Memory B cell (primary cell): ENCODE data around the gene RPP25.
A peak's percentile ranks its signal among the peaks of the same experiment; 100 is the strongest.
"Not testable (repeated sequence)": the region's sequence is repeated elsewhere in the genome, so short reads cannot be mapped to it uniquely, and the experiment has no call there.

Source experiments
- ATAC-seq: fragments of 150-1000 bp; cut with Tn5 transposase; 2 replicates; pipeline ENCODE4 v1.10.0; 2021; ENCODE audit warnings: low read depth, mild to moderate bottlenecking, moderate library complexity
- DNase-seq, 2 donors: peaks; one replicate each; pipeline ENCODE4 v3.0.0; 2022; ENCODE audit warnings: low spot score in 2 of 2
- H3K27ac Mint-ChIP-seq: one replicate; pipeline ENCODE4 v1.8.0; 2022; ENCODE audit warnings: mild to moderate bottlenecking, moderate library complexity, mixed read lengths
- H3K27me3 Mint-ChIP-seq: one replicate; pipeline ENCODE4 v1.8.0; 2022; ENCODE audit warnings: mixed read lengths
- H3K36me3 Mint-ChIP-seq: one replicate; pipeline ENCODE4 v1.8.0; 2022; ENCODE audit warnings: mild to moderate bottlenecking, mixed read lengths
- H3K4me1 Mint-ChIP-seq: one replicate; pipeline ENCODE4 v1.8.0; 2022; ENCODE audit warnings: mixed read lengths
- H3K4me3 Mint-ChIP-seq: one replicate; pipeline ENCODE4 v1.8.0; 2022; ENCODE audit warnings: mild to moderate bottlenecking, moderate library complexity, mixed read lengths
- H3K9me3 Mint-ChIP-seq: one replicate; pipeline ENCODE4 v1.8.0; 2022; ENCODE audit warnings: mixed read lengths

RPP25 gene

GRCh38 chr15:74920456-74920855 lies 36.1 kb downstream of the RPP25 start:
- H3K4me1 Mint-ChIP-seq = no peaks in the 10 kb centered on the region
- H3K27me3 Mint-ChIP-seq = no peaks in the 10 kb centered on the region
- ATAC-seq (no peak), DNase-seq (no peak)
- no peak overlapping the region for H3K4me3 Mint-ChIP-seq
- H3K36me3 Mint-ChIP-seq = peaks cover 19% of the 10 kb centered on the region
- no peaks in the 10 kb centered on the region for H3K9me3 Mint-ChIP-seq
- H3K27ac Mint-ChIP-seq = no peak overlapping the region

DNA sequence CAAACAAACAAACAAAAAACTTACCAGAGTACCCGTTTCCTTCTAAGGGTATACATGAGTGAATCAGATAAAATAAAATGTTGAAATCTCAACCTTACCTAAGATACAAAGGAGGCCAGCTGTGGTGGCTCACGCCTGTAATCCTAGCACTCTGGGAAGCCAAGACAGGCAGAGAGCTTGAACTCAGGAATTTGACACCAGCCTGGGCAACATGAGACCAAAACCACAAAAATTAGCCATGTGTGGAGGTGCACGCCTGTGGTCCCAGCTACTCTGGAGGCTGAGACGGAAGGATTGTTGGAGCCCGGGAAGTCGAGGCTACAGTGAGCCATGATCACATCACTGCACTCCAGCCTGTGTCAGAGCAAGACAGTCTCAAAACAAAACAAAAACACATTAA lies 38.9 kb downstream of the RPP25 start:
- no peak for DNase-seq
- H3K9me3 Mint-ChIP-seq = no peaks in the 10 kb centered on the region
- no peaks in the 10 kb centered on the region for H3K4me1 Mint-ChIP-seq
- H3K36me3 Mint-ChIP-seq = peaks cover 13% of the 10 kb centered on the region
- no peaks in the 10 kb centered on the region for H3K27me3 Mint-ChIP-seq
- no peak overlapping the region for H3K4me3 Mint-ChIP-seq
- ATAC-seq = no peak
- no peak overlapping the region for H3K27ac Mint-ChIP-seq

DNA sequence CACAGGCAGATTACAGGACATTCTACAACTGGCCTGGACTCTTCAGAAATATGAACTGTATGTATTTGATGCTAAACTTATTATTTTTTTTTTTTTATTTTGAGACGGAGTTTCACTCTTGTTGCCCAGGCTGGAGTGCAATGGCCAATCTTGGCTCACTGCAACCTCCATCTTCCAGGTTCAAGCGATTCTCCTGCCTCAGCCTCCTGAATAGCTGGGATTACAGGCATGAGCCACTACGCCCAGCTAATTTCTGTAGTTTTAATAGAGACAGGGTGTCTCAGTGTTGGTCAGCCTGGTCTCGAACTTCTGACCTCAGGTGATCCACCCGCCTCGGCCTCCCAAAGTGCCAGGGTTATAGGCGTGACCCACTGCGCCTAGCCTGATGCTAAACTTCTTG lies 42.8 kb downstream of the RPP25 start:
- not testable (repeated sequence) for H3K36me3 Mint-ChIP-seq, H3K4me3 Mint-ChIP-seq, H3K4me1 Mint-ChIP-seq, DNase-seq, H3K27ac Mint-ChIP-seq, H3K27me3 Mint-ChIP-seq, ATAC-seq, H3K9me3 Mint-ChIP-seq

DNA sequence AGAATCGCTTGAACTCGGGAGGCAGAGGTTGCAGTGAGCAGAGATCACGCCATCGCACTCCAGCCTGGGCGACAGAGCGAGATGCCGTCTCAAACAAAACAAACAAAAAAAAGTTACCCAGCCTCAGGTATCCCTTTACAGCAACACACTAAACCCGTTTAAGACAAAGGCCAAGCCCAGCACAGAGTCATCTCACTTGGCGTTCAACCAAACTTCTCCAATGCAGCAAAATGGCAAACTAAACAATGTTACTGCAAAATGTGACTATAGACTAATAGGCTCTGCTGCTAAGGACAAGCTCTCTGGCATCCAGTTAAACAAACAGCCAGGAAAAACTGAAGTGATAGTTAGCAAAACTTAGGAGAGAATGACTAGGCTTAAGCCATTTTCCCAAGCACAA lies 43.5 kb downstream of the RPP25 start:
- Mint-ChIP-seq H3K9me3 (no peaks in the 10 kb centered on the region), H3K36me3 (peaks cover 2% of the 10 kb centered on the region), H3K27ac (no peak overlapping the region), H3K4me3 (no peak overlapping the region), H3K27me3 (no peaks in the 10 kb centered on the region), H3K4me1 (no peaks in the 10 kb centered on the region)
- DNase-seq (no peak), ATAC-seq (no peak)

DNA sequence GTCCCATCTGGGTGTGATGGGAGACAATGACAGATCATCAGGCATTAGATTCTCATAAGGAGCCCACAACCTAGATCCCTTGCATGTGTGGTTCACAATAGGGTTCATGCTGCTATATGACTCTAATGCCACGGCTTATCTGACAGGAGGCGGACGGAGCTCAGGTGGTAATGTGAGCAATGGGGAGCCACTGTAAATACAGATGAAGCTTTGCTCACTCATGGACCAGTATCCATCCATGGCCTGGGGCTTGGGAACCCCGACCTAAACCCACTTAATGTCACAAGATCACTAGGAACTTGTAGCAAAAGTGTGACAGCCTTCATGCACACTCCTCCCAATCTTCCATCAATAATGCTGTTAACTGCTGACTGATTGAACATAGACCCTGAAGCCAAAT lies 47.9 kb downstream of the RPP25 start:
- H3K4me1 Mint-ChIP-seq = peaks cover 24% of the 10 kb centered on the region
- no peaks in the 10 kb centered on the region for H3K27me3 Mint-ChIP-seq
- no peak for ATAC-seq
- DNase-seq = no peak
- H3K36me3 Mint-ChIP-seq = peaks cover 3% of the 10 kb centered on the region
- H3K4me3 Mint-ChIP-seq = no peak overlapping the region
- H3K9me3 Mint-ChIP-seq = no peaks in the 10 kb centered on the region
- H3K27ac Mint-ChIP-seq = no peak overlapping the region

DNA sequence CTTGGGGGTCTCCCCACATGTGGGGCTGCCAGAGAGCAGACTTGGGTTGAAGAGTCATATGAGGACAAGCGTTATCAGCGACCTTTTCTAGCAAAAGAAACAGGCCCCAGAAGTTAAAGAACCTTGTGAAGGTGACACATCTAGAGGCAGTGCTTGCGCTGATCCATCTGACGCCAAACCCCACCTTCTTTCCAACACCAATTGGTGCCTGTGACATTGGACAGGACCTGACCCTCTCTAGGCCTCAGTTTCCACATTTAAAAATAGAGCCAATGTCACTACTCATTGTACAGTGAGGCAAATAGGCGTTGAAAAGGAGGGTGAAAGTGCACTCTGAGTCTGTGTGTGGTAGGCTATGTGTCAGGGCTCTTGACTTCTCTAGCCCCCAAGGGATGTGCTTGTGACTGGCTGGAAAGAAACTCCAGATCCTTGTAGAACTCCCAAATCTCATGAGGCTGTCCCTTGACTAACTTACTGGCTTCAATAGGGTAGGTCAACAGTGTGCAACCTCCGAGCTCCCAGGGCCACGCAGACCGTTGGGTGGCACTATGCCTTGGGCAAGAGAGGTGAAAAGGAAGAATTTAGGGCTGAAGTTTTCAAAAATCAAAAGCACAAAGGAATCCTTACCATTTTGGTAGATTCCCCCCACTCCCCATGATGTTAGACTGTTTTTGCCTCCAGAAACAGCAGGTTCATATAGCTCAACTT lies 49.3 kb downstream of the RPP25 start:
- H3K27me3 Mint-ChIP-seq = no peaks in the 10 kb centered on the region
- ATAC-seq = no peak
- H3K4me3 Mint-ChIP-seq = peak overlapping the region; percentile 95
- no peak for DNase-seq
- H3K9me3 Mint-ChIP-seq = no peaks in the 10 kb centered on the region
- peaks cover 24% of the 10 kb centered on the region for H3K4me1 Mint-ChIP-seq
- peaks cover 3% of the 10 kb centered on the region for H3K36me3 Mint-ChIP-seq
- H3K27ac Mint-ChIP-seq = peak overlapping the region; percentile 96

GRCh38 chr15:74906450-74907162 lies 50.0 kb downstream of the RPP25 start, which contains the start of gene FAM219B:
Gene FAM219B, minus strand, starts transcription at chr15:74906851. Its CDS starts 51 bp downstream, at chr15:74906800.
- H3K9me3 Mint-ChIP-seq = no peaks in the 10 kb centered on the region
- peak; percentile 91 for ATAC-seq

DNA sequence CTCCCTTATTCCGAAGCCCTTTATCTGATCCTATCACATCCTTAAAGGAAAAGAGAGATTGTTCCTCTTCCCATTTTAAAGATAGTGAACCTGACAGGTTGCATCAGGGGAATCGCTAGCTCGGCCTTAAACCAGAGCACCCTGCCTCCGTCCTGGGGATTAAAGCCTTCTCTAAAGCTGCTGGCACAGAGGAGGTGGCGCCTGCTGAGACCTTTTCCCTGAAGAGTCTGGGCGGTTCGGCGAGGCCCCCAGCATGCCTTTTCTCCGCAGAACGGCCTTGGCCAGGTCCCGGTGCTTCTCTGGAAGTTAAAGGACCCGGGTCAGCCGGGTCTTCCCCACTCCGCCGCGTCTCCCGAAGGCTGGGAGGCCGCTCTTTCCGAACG lies 50.5 kb downstream of the RPP25 start:
- peaks cover 24% of the 10 kb centered on the region for H3K4me1 Mint-ChIP-seq
- H3K36me3 Mint-ChIP-seq = peaks cover 4% of the 10 kb centered on the region
- DNase-seq = no peak

More at GRCh38 chr15:74906450-74907162, 50.0 kb downstream of the RPP25 start, which contains the start of gene FAM219B:
- Mint-ChIP-seq H3K4me1 (peaks cover 24% of the 10 kb centered on the region), H3K36me3 (peaks cover 4% of the 10 kb centered on the region), H3K27me3 (no peaks in the 10 kb centered on the region), H3K4me3 (peak within 1 kb of the TSS; percentile 95), H3K27ac (peak within 1 kb of the TSS; percentile 96)
- peak; percentile 65 to 76 for DNase-seq

More for the DNA sequence above, 50.5 kb downstream of the RPP25 start:
- no peaks in the 10 kb centered on the region for H3K9me3 Mint-ChIP-seq
- no peaks in the 10 kb centered on the region for H3K27me3 Mint-ChIP-seq
- ATAC-seq = peak; percentile 29
- H3K27ac Mint-ChIP-seq = peak overlapping the region; percentile 96
- H3K4me3 Mint-ChIP-seq = peak overlapping the region; percentile 95
